ENCODE results near the gene KIAA0753. TPM values are rescaled to one million over a fixed set of nuclear protein-coding genes. Genes with fewer than 3 reads are reported as not detected.

The KIAA0753 gene
- polyA plus RNA-seq, 4 donors: 28.7 to 39.7 (median 37.6) TPM

- no peak for DNase-seq (ENCODE audit: low read depth in 4 of 4, low spot score in 3 of 4)
Observed at GRCh38 chr17:6530324-6530920, 110.1 kb downstream of the KIAA0753 start.

GRCh38 chr17:6528557-6528956 lies 112.0 kb downstream of the KIAA0753 start:
- no peak for DNase-seq (ENCODE audit: low read depth in 4 of 4, low spot score in 3 of 4)

Other genes starting within 250 kb of the KIAA0753 start
- under 1 TPM; 0.04 to 0.08 (median 0.06) TPM for gene AIPL1, start 205.6 kb downstream of the KIAA0753 start, polyA plus RNA-seq (ENCODE audit: insufficient read length in 4 of 4)
- 10 to 100 TPM; 12.0 to 24.1 (median 19.9) TPM for gene PIMREG, start 196.3 kb downstream of the KIAA0753 start, polyA plus RNA-seq (ENCODE audit: insufficient read length in 4 of 4)
- 10 to 100 TPM in 1 of 4 donors, 1 to 10 TPM in 3; 7.6 to 16.5 (median 9.4) TPM for gene PITPNM3, start 84.2 kb downstream of the KIAA0753 start, polyA plus RNA-seq (ENCODE audit: insufficient read length in 4 of 4)
- 10 to 100 TPM; 49.1 to 91.7 (median 82.0) TPM for gene TXNDC17, start 349 bp upstream of the KIAA0753 start, polyA plus RNA-seq (ENCODE audit: insufficient read length in 4 of 4)
- gene MED31, start 10.9 kb upstream of the KIAA0753 start, polyA plus RNA-seq (ENCODE audit: insufficient read length in 4 of 4): 10 to 100 TPM; 21.9 to 29.5 (median 28.8) TPM
- gene C17orf100, start 11.1 kb upstream of the KIAA0753 start, polyA plus RNA-seq (ENCODE audit: insufficient read length in 4 of 4): 10 to 100 TPM in 2 of 4 donors, 1 to 10 TPM in 2; 8.0 to 12.7 (median 9.6) TPM
- 1 to 10 TPM in 3 of 4 donors, under 1 TPM in 1; 0.57 to 3.4 (median 2.3) TPM for gene SLC13A5, start 72.7 kb upstream of the KIAA0753 start, polyA plus RNA-seq (ENCODE audit: insufficient read length in 4 of 4)
- gene XAF1, start 115.3 kb upstream of the KIAA0753 start, polyA plus RNA-seq (ENCODE audit: insufficient read length in 4 of 4): 10 to 100 TPM in 2 of 4 donors, 1 to 10 TPM in 2; 4.7 to 15.4 (median 11.0) TPM
- gene FBXO39, start 135.5 kb upstream of the KIAA0753 start, polyA plus RNA-seq (ENCODE audit: insufficient read length in 4 of 4): under 1 TPM in 3 of 4 donors, not detected in 1; 0.08 to 0.29 (median 0.20) TPM
- under 1 TPM in 3 of 4 donors, not detected in 1; 0.34 to 0.67 (median 0.53) TPM for gene TEKT1, start 191.0 kb upstream of the KIAA0753 start, polyA plus RNA-seq (ENCODE audit: insufficient read length in 4 of 4)

Measured in left renal pelvis (tissue), 4 donors.